GM21786 (cell line): ENCODE measurements around the gene HLA-F.

ENCODE experiments used
- ATAC-seq: cut with Tn5 transposase; IDR thresholded peaks from one replicate; pipeline ENCODE4 v1.9.1; 2021; ENCODE audit not compliant: unreplicated experiment

The HLA-F gene

GRCh38 chr6:29759457-29759856, 36.2 kb downstream of the HLA-F start:
- ATAC-seq = no peak

GRCh38 chr6:29760328-29760727, 37.1 kb downstream of the HLA-F start:
- no peak for ATAC-seq

- no peak for ATAC-seq
Measured at GRCh38 chr6:29762051-29762450, 38.8 kb downstream of the HLA-F start.

- ATAC-seq = no peak
Measured at GRCh38 chr6:29762781-29763214, 39.6 kb downstream of the HLA-F start.

GRCh38 chr6:29763491-29764289, 40.5 kb downstream of the HLA-F start:
- no peak for ATAC-seq

GRCh38 chr6:29764422-29765196, 41.4 kb downstream of the HLA-F start:
- no peak for ATAC-seq

- no peak for ATAC-seq
Measured at GRCh38 chr6:29769336-29769735, 46.1 kb downstream of the HLA-F start.

GRCh38 chr6:29770306-29770705, 47.1 kb downstream of the HLA-F start:
- ATAC-seq = no peak

GRCh38 chr6:29776684-29777083, 53.5 kb downstream of the HLA-F start:
- ATAC-seq = no peak
